Thoracic aorta (tissue), 2 donors: ENCODE results near the gene GATA1. TPM values are rescaled to one million over a fixed set of nuclear protein-coding genes. Genes with fewer than 3 reads are reported as not detected.

Experiments
- ATAC-seq: fragments of 150-250 bp; one replicate; pipeline ENCODE4 v1.8.0; 2017; ENCODE audit warnings: low read depth; ENCODE audit not compliant: insufficient number of reproducible peaks, low FRiP score
- DNase-seq: peaks from one replicate; pipeline ENCODE4 v3.0.0-alpha.2; 2020; ENCODE audit warnings: low spot score
- H3K27ac ChIP-seq, 2 donors: fragments of 200-600 bp; sonication (generic); 1 replicate in 1 of 2; 2 replicates in 1 of 2; pipeline ENCODE4 v1.5.1; 2016; ENCODE audit warnings: mild to moderate bottlenecking in 2 of 2, moderate library complexity in 2 of 2
- H3K27me3 ChIP-seq: fragments of 200-600 bp; sonication (generic); replicated peaks from 2 replicates; pipeline ENCODE4 v1.6.0; 2016; ENCODE audit warnings: mild to moderate bottlenecking; ENCODE audit not compliant: insufficient read depth
- H3K36me3 ChIP-seq: fragments of 200-600 bp; sonication (generic); one replicate; pipeline ENCODE4 v1.5.1; 2016
- H3K4me1 ChIP-seq, 2 donors: fragments of 200-600 bp; sonication (generic); 1 replicate in 1 of 2; 2 replicates in 1 of 2; pipeline versions ENCODE4 v1.5.1 to v1.6.0; 2016; ENCODE audit warnings: low read depth in 2 of 2, mild to moderate bottlenecking in 1 of 2; ENCODE audit not compliant: control insufficient read depth in 1 of 2
- H3K4me3 ChIP-seq: fragments of 200-600 bp; sonication (generic); 2 replicates; pipeline ENCODE4 v1.5.1; 2016; ENCODE audit warnings: mild to moderate bottlenecking
- H3K9me3 ChIP-seq: fragments of 200-600 bp; sonication (generic); 2 replicates; pipeline ENCODE4 v1.5.1; 2016
- total RNA-seq, 2 donors: library from RNA; depleted of rRNA; stranded (reverse); fragments of >200 nt; gene quantifications; one replicate each; pipeline versions ENCODE4 v1.1.0 to v1.2.3, GENCODE V29; 2016
- TF ChIP-seq, protein P1 (sequence below): fragments of 200-600 bp; sonication (generic); IDR thresholded peaks from one replicate; pipeline ENCODE4 v1.5.1; 2019; ENCODE audit warnings: antibody characterized with exemption

The GATA1 gene
- total RNA-seq, 2 donors from 2014 or later, result 1.4 TPM; not detected in 1

DNA sequence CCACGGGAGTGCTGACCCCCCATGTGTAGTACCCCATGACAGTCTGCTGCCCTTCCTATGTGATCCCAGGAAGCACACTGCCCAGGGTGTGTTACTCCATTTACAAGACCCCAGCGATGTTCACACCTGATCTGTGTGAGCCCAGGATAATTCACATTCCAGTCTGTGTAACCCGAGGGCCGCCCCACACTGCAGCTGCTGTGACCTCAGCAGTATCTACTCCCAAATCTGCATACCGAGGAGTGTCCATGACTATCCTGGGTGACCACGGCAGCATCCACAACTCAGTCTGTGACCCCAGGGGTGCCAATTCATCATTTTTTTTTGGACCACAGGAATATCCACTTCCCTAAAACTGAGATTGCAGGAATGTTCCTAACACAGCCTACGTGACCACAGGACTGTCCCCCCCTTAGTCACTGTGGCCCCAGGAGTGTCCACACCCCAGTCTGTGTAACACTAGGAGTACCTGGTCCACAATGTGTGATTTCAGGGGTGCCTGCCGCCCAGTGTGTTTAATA is 32.6 kb upstream of the GATA1 start:
- no peaks in the 10 kb centered on the region for H3K36me3 ChIP-seq
- H3K9me3 ChIP-seq, result no peaks in the 10 kb centered on the region
- TF ChIP-seq, protein P1, sequence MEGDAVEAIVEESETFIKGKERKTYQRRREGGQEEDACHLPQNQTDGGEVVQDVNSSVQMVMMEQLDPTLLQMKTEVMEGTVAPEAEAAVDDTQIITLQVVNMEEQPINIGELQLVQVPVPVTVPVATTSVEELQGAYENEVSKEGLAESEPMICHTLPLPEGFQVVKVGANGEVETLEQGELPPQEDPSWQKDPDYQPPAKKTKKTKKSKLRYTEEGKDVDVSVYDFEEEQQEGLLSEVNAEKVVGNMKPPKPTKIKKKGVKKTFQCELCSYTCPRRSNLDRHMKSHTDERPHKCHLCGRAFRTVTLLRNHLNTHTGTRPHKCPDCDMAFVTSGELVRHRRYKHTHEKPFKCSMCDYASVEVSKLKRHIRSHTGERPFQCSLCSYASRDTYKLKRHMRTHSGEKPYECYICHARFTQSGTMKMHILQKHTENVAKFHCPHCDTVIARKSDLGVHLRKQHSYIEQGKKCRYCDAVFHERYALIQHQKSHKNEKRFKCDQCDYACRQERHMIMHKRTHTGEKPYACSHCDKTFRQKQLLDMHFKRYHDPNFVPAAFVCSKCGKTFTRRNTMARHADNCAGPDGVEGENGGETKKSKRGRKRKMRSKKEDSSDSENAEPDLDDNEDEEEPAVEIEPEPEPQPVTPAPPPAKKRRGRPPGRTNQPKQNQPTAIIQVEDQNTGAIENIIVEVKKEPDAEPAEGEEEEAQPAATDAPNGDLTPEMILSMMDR, result no peak
- H3K27ac ChIP-seq, result no peak overlapping the region
- no peak for ATAC-seq
- H3K27me3 ChIP-seq, result no peaks in the 10 kb centered on the region
- no peaks in the 10 kb centered on the region for H3K4me1 ChIP-seq
- H3K4me3 ChIP-seq, result no peak overlapping the region
- DNase-seq, result no peak

- H3K36me3 ChIP-seq, result no peaks in the 10 kb centered on the region
- no peaks in the 10 kb centered on the region for H3K4me1 ChIP-seq
- no peaks in the 10 kb centered on the region for H3K9me3 ChIP-seq
- no peak overlapping the region for H3K27ac ChIP-seq
- H3K4me3 ChIP-seq, result no peak overlapping the region
- H3K27me3 ChIP-seq, result no peaks in the 10 kb centered on the region
- DNase-seq (no peak), ATAC-seq (no peak)
- TF ChIP-seq, protein P1, result no peak
Measured at GRCh38 chrX:48754238-48754637, 32.2 kb upstream of the GATA1 start.

DNA sequence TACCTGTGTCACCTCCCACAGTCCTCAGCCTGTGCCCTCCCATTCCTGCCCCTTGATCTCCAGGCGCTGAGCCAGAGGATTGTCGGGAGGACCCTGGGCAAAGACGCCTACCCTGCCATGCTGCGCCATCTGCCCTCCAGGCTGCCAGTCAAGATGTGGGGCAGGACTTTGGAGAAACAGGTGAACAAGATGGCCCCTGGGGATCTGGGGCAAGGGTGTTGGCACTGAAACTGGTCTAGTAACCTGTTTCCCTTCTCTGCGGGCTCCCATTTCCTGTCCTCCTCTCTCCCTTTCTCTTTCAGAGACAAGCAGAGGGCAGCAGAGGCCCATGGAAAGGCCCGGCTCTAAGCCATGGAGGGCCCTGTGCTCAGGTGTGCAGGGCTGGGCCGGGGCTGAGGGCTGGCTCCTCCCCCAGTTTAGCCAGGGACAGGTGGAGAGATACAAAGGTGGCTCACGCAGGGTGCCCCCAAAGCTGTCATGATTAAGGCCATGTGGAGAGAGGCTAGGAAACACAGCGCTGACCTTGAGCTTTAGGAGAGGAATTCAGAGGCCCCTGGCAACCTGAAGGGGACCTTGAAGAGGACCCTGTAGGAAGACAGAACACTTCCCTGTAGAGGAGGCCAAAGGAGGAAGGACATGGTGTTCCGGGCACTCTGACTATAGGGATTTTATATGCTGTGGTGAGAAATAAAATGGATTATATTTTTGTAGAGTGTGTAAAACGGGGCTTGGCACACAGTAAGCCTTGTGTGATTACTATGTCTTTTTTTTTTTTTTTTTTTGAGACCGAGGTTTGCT is 24.5 kb upstream of the GATA1 start, which contains the start of gene GLOD5:
Gene GLOD5, plus strand, starts transcription at position 74 of the 798 bp plus-strand sequence. Its CDS starts 44 bp downstream, at position 118.
- no peak for DNase-seq
- Histone ChIP-seq H3K27me3 (no peaks in the 10 kb centered on the region), H3K27ac (no peak within 1 kb of the TSS), H3K4me3 (no peak within 1 kb of the TSS), H3K9me3 (no peaks in the 10 kb centered on the region), H3K36me3 (no peaks in the 10 kb centered on the region), H3K4me1 (no peaks in the 10 kb centered on the region)
- no peak for ATAC-seq
- TF ChIP-seq, protein P1, result no peak

- Histone ChIP-seq H3K27ac (no peak overlapping the region), H3K27me3 (no peaks in the 10 kb centered on the region), H3K4me1 (no peaks in the 10 kb centered on the region), H3K4me3 (no peak overlapping the region), H3K36me3 (no peaks in the 10 kb centered on the region), H3K9me3 (no peaks in the 10 kb centered on the region)
- DNase-seq (no peak), ATAC-seq (no peak)
- TF ChIP-seq, protein P1, result no peak
Measured at GRCh38 chrX:48769230-48769629, 17.2 kb upstream of the GATA1 start.

DNA sequence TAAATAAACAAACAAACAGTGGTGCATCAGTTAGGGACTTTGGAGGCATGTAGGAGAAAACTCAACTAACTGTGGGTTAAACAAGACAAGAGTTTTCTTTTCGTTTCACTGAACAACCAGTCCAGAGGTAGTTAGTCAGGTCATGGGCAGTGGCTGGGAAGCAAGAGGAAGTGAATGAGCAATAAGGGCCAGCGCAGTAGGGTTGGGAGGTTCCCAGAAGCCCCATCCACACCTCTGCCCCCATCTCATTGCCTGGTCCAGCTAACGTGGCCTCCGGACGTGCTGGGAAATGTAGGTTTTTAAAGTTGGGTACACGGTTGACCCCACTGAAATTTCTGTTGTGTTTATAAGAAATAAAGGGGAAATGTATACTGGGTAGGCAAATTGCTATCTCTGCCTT is 16.1 kb upstream of the GATA1 start:
- Histone ChIP-seq H3K36me3 (no peaks in the 10 kb centered on the region), H3K4me1 (no peaks in the 10 kb centered on the region), H3K4me3 (no peak overlapping the region), H3K27ac (no peak overlapping the region), H3K27me3 (no peaks in the 10 kb centered on the region), H3K9me3 (no peaks in the 10 kb centered on the region)
- ATAC-seq (no peak), DNase-seq (no peak)
- TF ChIP-seq, protein P1, result no peak
